Spleen (tissue), 7 donors: ENCODE results near the gene FOXC1.

Experiments
- POLR2A ChIP-seq, 3 donors: fragments of 450-650 bp; IDR thresholded peaks; one replicate each; pipeline ENCODE4 v1.5.1; 2017; ENCODE audit warnings: antibody characterized with exemption in 3 of 3, mild to moderate bottlenecking in 1 of 3
- TF ChIP-seq, protein P1 (sequence below), 11 experiments: fragments of 200-600 bp in 7 of 11; fragments of 450-650 bp in 4 of 11; sonication (generic) in 4 of 11; IDR thresholded peaks in 8 of 11; conservative IDR thresholded peaks in 3 of 11; 1 replicate in 7 of 11; 2 replicates in 4 of 11; pipeline versions ENCODE4 v1.4.0 to v1.8.0; 2016 to 2021; ENCODE audit warnings: antibody characterized with exemption in 11 of 11, inconsistent platforms in 4 of 11, mild to moderate bottlenecking in 1 of 11
- donor health status: DM: no; HTN: no; CAD: no; lungs with moderate emphysema.
- donor health status: DM: no; HTN: no; CAD: no.
- donor health status: DM: no; HTN: no; CAD: no.

DNA sequence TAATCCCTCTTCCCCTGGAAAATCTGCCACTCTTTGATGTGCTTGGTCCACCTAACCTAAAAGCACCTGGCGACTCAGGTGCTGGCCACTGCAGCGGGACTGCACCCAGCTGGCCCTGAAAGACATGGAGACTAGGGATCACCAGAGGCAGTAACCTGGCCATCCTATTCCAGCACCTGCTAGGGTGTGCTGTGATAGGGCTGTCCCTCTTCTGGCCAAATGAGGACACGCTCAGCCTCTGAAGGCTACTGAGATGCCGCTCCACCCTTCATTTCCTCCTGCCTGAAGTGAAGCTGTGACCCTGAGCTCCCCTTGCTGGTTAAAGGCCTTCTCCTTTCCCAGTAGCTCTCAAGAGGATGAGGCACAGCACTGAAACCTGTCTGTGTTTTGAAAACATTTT, 24.4 kb downstream of the FOXC1 start:
- no peak for TF ChIP-seq POLR2A (IDR thresholded peaks at IDR 0.05)
- TF ChIP-seq, protein P1, sequence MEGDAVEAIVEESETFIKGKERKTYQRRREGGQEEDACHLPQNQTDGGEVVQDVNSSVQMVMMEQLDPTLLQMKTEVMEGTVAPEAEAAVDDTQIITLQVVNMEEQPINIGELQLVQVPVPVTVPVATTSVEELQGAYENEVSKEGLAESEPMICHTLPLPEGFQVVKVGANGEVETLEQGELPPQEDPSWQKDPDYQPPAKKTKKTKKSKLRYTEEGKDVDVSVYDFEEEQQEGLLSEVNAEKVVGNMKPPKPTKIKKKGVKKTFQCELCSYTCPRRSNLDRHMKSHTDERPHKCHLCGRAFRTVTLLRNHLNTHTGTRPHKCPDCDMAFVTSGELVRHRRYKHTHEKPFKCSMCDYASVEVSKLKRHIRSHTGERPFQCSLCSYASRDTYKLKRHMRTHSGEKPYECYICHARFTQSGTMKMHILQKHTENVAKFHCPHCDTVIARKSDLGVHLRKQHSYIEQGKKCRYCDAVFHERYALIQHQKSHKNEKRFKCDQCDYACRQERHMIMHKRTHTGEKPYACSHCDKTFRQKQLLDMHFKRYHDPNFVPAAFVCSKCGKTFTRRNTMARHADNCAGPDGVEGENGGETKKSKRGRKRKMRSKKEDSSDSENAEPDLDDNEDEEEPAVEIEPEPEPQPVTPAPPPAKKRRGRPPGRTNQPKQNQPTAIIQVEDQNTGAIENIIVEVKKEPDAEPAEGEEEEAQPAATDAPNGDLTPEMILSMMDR (IDR thresholded peaks at IDR 0.05 in 8 of 11, conservative IDR thresholded peaks at IDR 0.05 in 3 of 11), result no peak
